Stimulated activated CD4-positive, alpha-beta T cell treated with anti-CD3 and anti-CD28 coated beads, Interleukin-2, amount 100 ng/mL, for 24 hours (primary cell): Measurements from ENCODE around the gene ENO2.
A peak's percentile ranks its signal among the peaks of the same experiment; 100 is the strongest.

Experiments used
- DNase-seq, 2 donors: peaks; one replicate each; pipeline ENCODE4 v3.0.0-alpha.2; 2020

The ENO2 gene

DNA sequence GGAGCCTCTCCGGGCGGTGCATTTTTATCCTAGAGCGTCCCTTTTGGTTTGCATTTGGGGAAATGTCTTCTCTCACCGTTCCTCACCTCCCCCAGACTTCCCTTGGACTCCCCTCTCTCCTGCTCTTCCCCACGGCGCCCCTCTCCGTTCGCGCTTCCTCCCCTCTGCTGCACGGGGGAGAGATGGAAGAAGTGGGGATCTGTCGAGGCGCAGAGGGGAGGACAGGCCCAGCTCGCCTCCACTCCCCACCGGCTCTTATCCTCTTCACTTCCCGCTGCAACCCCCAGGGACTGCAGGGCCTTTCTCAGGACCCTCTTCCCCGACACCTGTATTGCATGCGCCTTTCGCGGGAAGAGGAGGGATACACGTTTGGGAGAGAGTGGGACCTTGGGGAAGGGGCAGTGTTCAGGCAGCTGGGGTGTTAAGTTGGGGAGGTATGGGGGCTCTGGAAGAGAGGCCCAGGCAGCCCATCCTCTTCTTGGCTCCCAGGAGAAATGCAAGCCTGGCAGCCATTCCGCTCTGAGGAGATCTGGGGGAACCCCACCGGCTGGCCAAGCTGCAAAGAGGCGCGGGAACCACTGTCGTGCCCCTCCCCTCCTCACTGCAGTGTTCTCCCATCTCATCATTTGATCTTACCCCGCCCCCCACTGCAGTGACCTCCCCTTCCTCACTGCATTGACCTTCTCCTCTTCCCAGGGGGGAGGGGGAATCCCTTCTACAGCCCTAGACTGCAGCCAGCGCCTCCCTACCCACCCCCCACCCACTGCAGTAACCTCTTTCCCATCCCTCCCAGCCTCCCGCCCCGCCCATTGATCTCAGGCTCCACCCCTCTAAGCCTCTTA is 788 bp downstream of the ENO2 start:
- peak in 1 of 2 donors; percentile 55 for DNase-seq

DNA sequence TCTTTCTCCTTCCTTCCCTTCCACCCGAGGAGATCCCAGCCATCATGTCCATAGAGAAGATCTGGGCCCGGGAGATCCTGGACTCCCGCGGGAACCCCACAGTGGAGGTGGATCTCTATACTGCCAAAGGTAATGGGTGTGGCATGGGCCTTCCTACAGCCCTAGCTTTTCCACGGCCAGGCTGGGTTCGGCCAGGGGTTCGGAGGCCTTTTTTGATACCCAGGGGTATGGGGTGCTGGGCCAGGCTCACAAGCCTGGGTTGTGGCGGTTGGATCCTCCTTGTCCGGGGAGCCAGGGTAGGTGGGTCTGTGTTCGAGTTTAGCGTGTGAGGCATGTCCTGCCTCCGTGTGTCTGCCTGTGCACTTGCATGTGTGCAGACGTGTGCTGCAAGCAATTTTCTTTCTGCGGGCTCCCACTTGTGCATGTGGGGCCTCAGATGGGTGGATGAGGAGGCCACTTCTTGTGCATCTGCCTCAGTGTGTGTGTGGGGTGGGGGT is 1.5 kb downstream of the ENO2 start:
- no peak for DNase-seq

DNA sequence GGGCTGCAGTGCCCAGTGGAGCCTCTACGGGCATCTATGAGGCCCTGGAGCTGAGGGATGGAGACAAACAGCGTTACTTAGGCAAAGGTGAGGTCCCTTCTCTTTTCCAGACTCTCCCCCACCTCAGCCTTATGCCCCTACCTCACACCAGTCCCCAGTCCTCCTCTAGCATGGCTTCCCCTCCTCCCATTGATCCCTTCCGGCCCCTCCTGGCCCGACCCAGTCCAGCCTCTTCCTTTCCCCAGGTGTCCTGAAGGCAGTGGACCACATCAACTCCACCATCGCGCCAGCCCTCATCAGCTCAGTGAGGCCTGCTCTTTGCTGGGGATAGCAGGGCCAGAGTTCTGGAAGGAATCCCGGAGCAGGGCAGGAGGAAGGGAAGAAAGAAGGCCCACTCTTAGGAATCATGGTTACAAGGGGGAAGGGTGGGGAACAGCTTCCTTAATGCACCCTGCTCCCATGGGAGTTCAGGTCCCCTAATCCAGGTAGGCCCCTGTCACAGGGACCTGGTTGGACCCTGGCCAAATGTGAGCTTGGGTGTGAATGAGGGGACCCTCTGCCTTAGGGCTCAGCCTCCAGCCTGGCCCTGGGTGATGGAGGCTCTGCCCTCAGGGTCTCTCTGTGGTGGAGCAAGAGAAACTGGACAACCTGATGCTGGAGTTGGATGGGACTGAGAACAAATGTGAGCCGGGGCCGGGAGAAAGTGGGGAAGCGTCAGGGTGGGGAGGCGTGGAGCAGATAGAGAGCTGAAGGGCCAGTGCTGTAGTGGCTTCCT is 2.2 kb downstream of the ENO2 start:
- no peak for DNase-seq

DNA sequence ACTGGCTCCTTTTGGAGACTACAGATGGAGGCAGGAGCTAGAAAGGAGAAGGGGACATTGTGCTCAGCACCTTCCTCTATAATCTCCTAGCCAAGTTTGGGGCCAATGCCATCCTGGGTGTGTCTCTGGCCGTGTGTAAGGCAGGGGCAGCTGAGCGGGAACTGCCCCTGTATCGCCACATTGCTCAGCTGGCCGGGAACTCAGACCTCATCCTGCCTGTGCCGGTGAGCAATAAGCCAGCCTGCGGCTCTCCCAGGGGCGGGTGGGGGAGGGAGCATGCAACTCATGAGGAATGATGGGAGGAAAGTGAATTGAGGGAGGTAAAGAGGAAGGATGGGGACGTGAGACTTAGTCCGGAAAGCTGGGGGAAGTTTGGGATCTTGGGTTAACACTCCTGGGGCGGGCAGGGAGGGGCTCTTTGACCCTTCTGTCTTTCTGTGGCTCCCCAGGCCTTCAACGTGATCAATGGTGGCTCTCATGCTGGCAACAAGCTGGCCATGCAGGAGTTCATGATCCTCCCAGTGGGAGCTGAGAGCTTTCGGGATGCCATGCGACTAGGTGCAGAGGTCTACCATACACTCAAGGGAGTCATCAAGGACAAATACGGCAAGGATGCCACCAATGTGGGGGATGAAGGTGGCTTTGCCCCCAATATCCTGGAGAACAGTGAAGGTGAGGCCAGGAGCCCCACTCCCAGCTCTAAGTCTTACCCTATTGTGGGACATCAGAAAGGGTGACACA is 3.3 kb downstream of the ENO2 start:
- no peak for DNase-seq

GRCh38 chr12:6919588-6919987 is 5.2 kb downstream of the ENO2 start:
- no peak for DNase-seq

- DNase-seq = no peak
These were observed 7.2 kb downstream of the ENO2 start for GRCh38 chr12:6921539-6921938.

DNA sequence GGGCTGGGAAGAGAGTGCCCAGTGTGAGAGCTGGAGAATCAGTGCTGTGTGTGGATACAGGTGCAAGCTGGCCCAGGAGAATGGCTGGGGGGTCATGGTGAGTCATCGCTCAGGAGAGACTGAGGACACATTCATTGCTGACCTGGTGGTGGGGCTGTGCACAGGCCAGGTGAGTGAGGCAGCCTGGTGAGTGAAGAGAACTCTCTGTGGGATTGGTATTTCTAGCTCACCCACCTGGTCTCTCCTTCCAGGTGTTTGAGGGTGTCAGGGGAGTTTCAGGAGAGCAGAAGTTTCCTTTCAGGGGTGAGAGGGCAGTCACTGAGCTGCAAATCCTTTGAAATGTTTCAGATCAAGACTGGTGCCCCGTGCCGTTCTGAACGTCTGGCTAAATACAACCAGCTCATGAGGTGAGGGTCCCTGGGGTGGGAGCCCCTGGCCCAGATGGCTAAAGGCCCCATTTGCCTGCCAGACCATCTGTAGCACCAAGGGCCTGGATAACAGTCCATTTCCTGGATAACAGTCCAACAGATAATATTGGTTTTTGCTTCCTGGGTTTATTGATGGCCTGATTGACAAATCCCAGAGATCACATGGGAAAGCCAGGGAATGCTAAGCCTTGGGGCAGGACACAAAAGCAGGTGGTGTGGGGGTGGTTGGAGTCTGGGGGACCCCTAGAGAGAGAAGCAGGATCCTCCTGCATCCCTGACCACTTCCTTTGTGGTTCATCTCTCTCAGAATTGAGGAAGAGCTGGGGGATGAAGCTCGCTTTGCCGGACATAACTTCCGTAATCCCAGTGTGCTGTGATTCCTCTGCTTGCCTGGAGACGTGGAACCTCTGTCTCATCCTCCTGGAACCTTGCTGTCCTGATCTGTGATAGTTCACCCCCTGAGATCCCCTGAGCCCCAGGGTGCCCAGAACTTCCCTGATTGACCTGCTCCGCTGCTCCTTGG is 7.9 kb downstream of the ENO2 start:
- DNase-seq = no peak

DNA sequence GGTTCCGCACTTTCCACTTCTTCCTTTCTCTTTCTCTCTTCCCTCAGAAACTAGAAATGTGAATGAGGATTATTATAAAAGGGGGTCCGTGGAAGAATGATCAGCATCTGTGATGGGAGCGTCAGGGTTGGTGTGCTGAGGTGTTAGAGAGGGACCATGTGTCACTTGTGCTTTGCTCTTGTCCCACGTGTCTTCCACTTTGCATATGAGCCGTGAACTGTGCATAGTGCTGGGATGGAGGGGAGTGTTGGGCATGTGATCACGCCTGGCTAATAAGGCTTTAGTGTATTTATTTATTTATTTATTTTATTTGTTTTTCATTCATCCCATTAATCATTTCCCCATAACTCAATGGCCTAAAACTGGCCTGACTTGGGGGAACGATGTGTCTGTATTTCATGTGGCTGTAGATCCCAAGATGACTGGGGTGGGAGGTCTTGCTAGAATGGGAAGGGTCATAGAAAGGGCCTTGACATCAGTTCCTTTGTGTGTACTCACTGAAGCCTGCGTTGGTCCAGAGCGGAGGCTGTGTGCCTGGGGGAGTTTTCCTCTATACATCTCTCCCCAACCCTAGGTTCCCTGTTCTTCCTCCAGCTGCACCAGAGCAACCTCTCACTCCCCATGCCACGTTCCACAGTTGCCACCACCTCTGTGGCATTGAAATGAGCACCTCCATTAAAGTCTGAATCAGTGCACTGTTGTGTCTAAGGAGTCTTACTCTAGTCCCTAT is 8.8 kb downstream of the ENO2 start:
- no peak for DNase-seq

GRCh38 chr12:6923851-6924250 is 9.5 kb downstream of the ENO2 start:
- DNase-seq = no peak

GRCh38 chr12:6925239-6925539 is 10.8 kb downstream of the ENO2 start:
- no peak for DNase-seq

- DNase-seq = no peak
These were observed 11.3 kb downstream of the ENO2 start for GRCh38 chr12:6925540-6926279.

DNA sequence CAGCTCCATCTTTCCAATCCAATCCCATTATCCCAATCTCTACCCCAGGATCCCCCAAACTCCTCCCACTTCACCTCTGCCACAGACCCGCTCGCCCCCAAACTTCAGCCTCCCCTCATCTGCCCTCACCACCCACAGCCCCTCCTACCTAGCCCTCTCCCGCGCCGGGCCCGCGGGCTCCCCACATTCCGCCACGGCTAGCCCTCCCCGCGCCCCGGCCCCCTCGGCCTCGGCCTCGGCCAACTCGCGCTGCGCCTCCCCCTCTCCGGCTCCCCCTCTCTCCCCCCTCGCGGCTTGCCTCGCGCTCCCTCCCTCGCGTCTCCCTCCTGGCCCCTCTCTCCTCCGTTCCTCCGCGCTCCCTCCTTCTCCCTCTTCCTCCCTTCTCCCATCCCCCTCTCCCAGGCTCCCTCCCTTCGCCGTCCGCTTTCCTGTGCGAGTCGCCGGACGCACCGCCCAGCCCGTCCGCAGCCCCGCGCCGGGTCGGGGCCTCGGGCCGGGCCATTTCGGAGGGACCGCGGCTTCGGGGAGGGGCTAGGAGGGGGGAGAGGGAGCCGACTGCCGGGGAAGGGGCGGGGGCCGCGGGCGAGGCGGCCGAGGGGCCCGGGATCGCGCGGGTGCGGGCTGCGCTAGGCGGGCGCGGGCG is 13.1 kb downstream of the ENO2 start, which contains the start of gene ATN1:
Gene ATN1 (plus strand): TSS at position 581 of the 643 bp plus-strand sequence. CDS start 6,043 bp downstream, outside the sequence.
- DNase-seq = peak; percentile 57 to 62

DNA sequence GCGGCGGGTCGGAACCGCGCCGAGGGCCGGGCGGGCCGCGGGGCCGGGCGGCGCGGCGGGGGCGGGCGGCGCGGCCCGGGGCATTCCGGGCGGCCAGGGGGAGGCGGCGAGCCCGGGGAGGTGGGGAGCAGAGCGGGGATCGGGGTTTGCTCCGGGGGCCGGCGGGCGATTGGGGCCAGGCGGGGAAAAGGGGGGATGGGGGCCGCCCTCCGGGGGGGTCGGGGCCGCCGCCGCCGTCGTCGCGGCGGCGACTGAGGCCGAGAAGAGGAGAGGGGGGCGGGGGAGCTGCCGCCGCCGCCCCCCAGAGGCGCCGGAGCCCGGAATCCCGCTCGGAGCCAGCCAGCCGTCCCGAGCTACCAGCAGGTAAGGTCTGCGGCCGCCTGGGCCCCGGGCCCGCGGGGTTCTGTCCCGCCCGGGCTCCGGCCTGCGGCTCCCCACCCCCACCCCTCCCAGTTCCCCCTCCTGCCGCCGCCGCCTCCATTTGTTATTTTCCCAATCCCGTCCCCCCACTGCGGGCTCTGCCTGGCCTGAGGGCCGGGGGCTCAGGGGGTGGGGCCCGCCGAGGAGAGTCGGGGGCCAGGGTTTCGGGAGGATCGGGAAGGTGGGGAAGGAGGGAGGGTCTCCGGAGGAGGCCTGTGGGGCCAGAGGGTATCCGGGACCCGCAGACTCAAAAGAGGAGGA is 13.8 kb downstream of the ENO2 start:
- DNase-seq = no peak

GRCh38 chr12:6928703-6929407 is 14.5 kb downstream of the ENO2 start:
- DNase-seq = no peak

- no peak for DNase-seq
These were observed 15.4 kb downstream of the ENO2 start for GRCh38 chr12:6929466-6930452.

DNA sequence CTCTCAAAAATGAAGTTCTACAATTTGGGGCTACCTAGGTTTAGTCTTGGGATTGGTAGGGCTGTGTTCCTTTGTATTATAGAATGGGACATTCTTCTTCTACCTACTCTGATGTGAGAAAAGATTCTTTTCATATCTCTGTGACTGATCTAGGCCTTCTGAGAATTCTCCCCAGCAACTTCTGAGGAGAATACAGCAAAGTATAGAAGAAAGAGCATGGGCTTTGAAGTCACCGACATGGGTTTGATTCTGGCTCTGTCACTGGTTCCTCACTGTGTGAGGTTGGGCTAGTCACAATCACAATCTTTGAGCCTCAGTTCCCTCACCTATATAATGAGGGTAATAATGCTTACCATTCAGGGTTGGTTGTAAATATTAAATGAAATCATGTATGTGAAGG is 18.4 kb downstream of the ENO2 start:
- no peak for DNase-seq

DNA sequence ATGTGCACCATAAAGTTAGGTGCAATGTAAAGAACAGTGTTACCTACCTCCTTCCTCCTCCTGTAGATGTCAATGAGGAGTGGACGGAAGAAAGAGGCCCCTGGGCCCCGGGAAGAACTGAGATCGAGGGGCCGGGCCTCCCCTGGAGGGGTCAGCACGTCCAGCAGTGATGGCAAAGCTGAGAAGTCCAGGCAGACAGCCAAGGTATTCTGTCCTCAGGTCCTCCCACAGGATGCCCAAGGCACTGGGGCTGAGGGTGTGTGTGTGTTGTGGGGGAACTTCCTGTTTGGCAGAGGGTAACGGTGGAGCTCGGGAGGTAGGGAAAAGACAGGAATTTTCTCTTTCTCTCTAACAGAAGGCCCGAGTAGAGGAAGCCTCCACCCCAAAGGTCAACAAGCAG is 19.7 kb downstream of the ENO2 start:
- no peak for DNase-seq
